Measurements from ENCODE around the gene RXRB.
A peak's percentile ranks its signal among the peaks of the same experiment; 100 is the strongest.

Gene RXRB

DNA sequence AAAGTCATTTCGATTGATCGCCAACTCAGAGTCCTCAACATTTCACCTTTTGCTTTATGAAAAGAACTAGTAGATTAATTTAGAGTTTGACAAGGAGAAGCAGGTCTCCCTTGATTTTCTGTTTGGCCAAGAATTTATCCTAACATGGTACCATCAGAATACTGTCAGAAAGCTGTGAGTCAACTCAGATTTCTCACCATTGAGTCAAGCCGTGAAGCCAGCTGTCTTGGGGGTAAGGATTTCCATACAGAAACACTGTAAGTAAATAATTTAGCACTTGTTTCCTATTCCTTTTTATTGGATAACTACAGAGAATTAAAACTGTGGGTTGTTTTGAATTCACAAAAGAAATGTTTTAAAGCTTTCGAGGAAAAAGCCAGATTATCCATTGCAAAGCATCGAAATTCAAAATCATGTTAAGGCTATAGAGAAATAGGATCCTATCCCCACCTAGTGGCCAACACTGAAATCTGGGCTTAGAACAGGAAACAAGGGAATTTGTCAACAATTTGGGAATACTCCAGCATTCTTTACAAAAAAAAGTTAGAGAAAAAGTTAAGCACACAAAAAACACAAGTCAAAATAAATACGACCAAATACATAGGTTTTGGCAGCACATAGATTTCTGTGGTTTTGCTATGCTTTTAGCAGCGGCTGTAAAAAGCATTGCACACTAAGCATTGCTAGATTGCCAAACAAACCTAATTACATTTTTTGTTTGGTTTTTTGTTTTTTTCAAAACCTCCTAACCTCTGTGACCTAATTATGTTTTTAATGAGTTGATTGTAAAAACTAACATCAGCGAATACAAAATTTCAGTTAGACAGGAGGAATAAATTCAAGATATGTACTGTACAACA, 52.4 kb downstream of the RXRB start:
- Histone ChIP-seq H3K9me2 (replicated peaks; ENCODE audit: low read depth, low read length) (no peaks in the 10 kb centered on the region), H3K9ac (ENCODE audit: low read depth, low read length, poor library complexity, severe bottlenecking) (no peak overlapping the region), H3K9me3 (ENCODE audit: insufficient read depth, low read depth, low read length) (no peaks in the 10 kb centered on the region), H3K4me3 (ENCODE audit: low read length, poor library complexity, severe bottlenecking) (no peak overlapping the region), H2AFZ (ENCODE audit: low read length) (no peak overlapping the region), H3K27me3 (ENCODE audit: insufficient read depth, low read length, poor library complexity, severe bottlenecking) (no peaks in the 10 kb centered on the region), H3K79me2 (ENCODE audit: insufficient read depth, low read length) (no peaks in the 10 kb centered on the region), H3K4me2 (ENCODE audit: low read depth, low read length, poor library complexity, severe bottlenecking) (no peak overlapping the region), H4K20me1 (ENCODE audit: insufficient read depth, low read length, poor library complexity, severe bottlenecking) (no peaks in the 10 kb centered on the region), H3K36me3 (ENCODE audit: insufficient read depth, low read length) (no peaks in the 10 kb centered on the region), H3F3A (ENCODE audit: low read depth) (no peaks in the 10 kb centered on the region), H3K4me1 (ENCODE audit: insufficient read depth, low read length, poor library complexity, severe bottlenecking) (no peaks in the 10 kb centered on the region)
- no peak for TF ChIP-seq EZH2phosphoT487 (IDR thresholded peaks at IDR 0.05; ENCODE audit: borderline replicate concordance)
- TF ChIP-seq, protein P1, sequence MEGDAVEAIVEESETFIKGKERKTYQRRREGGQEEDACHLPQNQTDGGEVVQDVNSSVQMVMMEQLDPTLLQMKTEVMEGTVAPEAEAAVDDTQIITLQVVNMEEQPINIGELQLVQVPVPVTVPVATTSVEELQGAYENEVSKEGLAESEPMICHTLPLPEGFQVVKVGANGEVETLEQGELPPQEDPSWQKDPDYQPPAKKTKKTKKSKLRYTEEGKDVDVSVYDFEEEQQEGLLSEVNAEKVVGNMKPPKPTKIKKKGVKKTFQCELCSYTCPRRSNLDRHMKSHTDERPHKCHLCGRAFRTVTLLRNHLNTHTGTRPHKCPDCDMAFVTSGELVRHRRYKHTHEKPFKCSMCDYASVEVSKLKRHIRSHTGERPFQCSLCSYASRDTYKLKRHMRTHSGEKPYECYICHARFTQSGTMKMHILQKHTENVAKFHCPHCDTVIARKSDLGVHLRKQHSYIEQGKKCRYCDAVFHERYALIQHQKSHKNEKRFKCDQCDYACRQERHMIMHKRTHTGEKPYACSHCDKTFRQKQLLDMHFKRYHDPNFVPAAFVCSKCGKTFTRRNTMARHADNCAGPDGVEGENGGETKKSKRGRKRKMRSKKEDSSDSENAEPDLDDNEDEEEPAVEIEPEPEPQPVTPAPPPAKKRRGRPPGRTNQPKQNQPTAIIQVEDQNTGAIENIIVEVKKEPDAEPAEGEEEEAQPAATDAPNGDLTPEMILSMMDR (conservative IDR thresholded peaks at IDR 0.05; ENCODE audit: low read length): peak; percentile 91

DNA sequence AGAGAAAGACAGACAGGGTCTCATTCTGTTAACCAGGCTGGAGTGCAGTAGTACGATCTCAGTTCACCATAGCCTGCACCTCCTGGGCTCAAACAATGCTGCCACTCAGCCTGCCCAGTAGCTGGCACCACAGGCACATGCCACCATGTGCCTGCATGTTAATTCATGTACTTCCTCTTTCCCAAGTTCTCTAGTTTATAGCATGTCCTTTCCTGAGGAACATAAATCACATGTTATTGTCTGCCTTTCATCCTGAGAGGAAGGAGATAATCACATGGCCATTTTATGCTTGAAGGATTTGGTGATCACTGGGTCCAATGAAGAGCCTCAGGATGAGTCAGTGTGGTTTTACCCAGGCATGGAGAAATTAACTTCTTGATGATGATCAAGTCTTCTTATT, 56.1 kb downstream of the RXRB start:
- Histone ChIP-seq H3K9me2 (replicated peaks; ENCODE audit: low read depth, low read length) (no peaks in the 10 kb centered on the region), H3K9ac (ENCODE audit: low read depth, low read length, poor library complexity, severe bottlenecking) (no peak overlapping the region), H3K27me3 (ENCODE audit: insufficient read depth, low read length, poor library complexity, severe bottlenecking) (no peaks in the 10 kb centered on the region), H3K79me2 (ENCODE audit: insufficient read depth, low read length) (no peaks in the 10 kb centered on the region), H2AFZ (ENCODE audit: low read length) (0 out of 2 replicates have a peak overlapping the region, but pooled peaks have one; percentile 13), H4K20me1 (ENCODE audit: insufficient read depth, low read length, poor library complexity, severe bottlenecking) (no peaks in the 10 kb centered on the region), H3F3A (ENCODE audit: low read depth) (no peaks in the 10 kb centered on the region), H3K4me1 (ENCODE audit: insufficient read depth, low read length, poor library complexity, severe bottlenecking) (no peaks in the 10 kb centered on the region), H3K9me3 (ENCODE audit: insufficient read depth, low read depth, low read length) (no peaks in the 10 kb centered on the region), H3K4me2 (ENCODE audit: low read depth, low read length, poor library complexity, severe bottlenecking) (no peak overlapping the region), H3K4me3 (ENCODE audit: low read length, poor library complexity, severe bottlenecking) (no peak overlapping the region), H3K36me3 (ENCODE audit: insufficient read depth, low read length) (no peaks in the 10 kb centered on the region)
- TF ChIP-seq, protein P1 (conservative IDR thresholded peaks at IDR 0.05; ENCODE audit: low read length): peak; percentile 23
- no peak for TF ChIP-seq EZH2phosphoT487 (IDR thresholded peaks at IDR 0.05; ENCODE audit: borderline replicate concordance)
